H1 (cell line): ENCODE results near the gene SPATS2. TPM values are rescaled to one million over a fixed set of nuclear protein-coding genes. Genes with fewer than 3 reads are reported as not detected.

ENCODE experiments used
- CTCF ChIA-PET: fragments of 300-600 bp; sonication (Branson Sonifier 250); formaldehyde crosslinking; loops from one replicate; lab custom pipeline; 2021; ENCODE audit not compliant: partially characterized antibody; lab: Charles Lee
- POLR2A ChIA-PET: fragments of 300-600 bp; sonication (Branson Sonifier 250); formaldehyde crosslinking; loops from one replicate; lab custom pipeline; 2021; ENCODE audit warnings: inconsistent platforms; ENCODE audit not compliant: partially characterized antibody; lab: Charles Lee
- DNase-seq, 2 experiments: peaks; one replicate each; pipeline versions ENCODE4 v3.0.0 to v3.0.0-alpha.2; 2010 to 2022; ENCODE audit warnings: low spot score in 2 of 2, low read depth in 1 of 2, mixed read lengths in 1 of 2
- FAIRE-seq: peaks from 2 replicates; lab custom pipeline; 2011; peaks lifted over from hg19 to GRCh38; lab: Jason Lieb, UNC
- H2AFZ ChIP-seq: 2 replicates; pipeline ENCODE4 v1.8.1; 2012; ENCODE audit warnings: low read length, inconsistent platforms
- H2AK5ac ChIP-seq: 2 replicates; pipeline ENCODE4 v1.6.1; 2013; ENCODE audit warnings: low read depth, low read length
- H2BK120ac ChIP-seq: replicated peaks from 2 replicates; pipeline ENCODE3; 2013; ENCODE audit warnings: low read depth, low read length, inconsistent platforms
- H2BK12ac ChIP-seq: 2 replicates; pipeline ENCODE4 v1.6.1; 2013; ENCODE audit warnings: low read depth, low read length
- H2BK15ac ChIP-seq: 2 replicates; pipeline ENCODE4 v1.6.1; 2013; ENCODE audit warnings: low read length
- H2BK20ac ChIP-seq: 2 replicates; pipeline ENCODE4 v1.6.1; 2013; ENCODE audit warnings: low read length
- H2BK5ac ChIP-seq: 2 replicates; pipeline ENCODE4 v1.6.1; 2013; ENCODE audit warnings: low read depth, low read length
- H3K14ac ChIP-seq: 2 replicates; pipeline ENCODE4 v1.6.1; 2013; ENCODE audit warnings: inconsistent platforms; ENCODE audit not compliant: insufficient read length
- H3K18ac ChIP-seq: 2 replicates; pipeline ENCODE4 v1.6.1; 2013; ENCODE audit warnings: low read length; ENCODE audit errors: extremely low read depth
- H3K23ac ChIP-seq: 2 replicates; pipeline ENCODE4 v1.6.1; 2013; ENCODE audit warnings: inconsistent platforms; ENCODE audit not compliant: insufficient read length
- H3K23me2 ChIP-seq: 2 replicates; pipeline ENCODE4 v1.6.1; 2013; ENCODE audit warnings: low read depth, low read length
- H3K27ac ChIP-seq: 2 replicates; pipeline ENCODE4 v1.6.1; 2011; ENCODE audit warnings: low read depth, low read length, inconsistent platforms
- H3K27me3 ChIP-seq, 4 experiments: replicated peaks in 1 of 4; 1 replicate in 1 of 4; 2 replicates in 3 of 4; pipeline versions ENCODE4 v1.6.1 to v1.8.1; 2011 to 2013; ENCODE audit warnings: low read length in 3 of 4, mild to moderate bottlenecking in 3 of 4, inconsistent platforms in 2 of 4, mixed read lengths in 2 of 4, moderate library complexity in 1 of 4; ENCODE audit not compliant: control insufficient read depth in 3 of 4, insufficient read depth in 3 of 4; ENCODE audit errors: extremely low read depth in 1 of 4
- H3K36me3 ChIP-seq, 4 experiments: 2 replicates each; pipeline versions ENCODE4 v1.6.1 to v1.8.1; 2011 to 2013; ENCODE audit warnings: mild to moderate bottlenecking in 4 of 4, low read length in 3 of 4, moderate library complexity in 2 of 4, control low read depth in 1 of 4, inconsistent platforms in 1 of 4; ENCODE audit not compliant: insufficient read depth in 4 of 4, control insufficient read depth in 2 of 4
- H3K4ac ChIP-seq: replicated peaks from 2 replicates; pipeline ENCODE3; 2013; ENCODE audit warnings: low read length, low read depth, mixed read lengths, inconsistent platforms; ENCODE audit not compliant: insufficient read length
- H3K4me1 ChIP-seq, 4 experiments: replicated peaks in 1 of 4; 1 replicate in 1 of 4; 2 replicates in 3 of 4; pipeline versions ENCODE4 v1.6.1 to v1.8.1; 2011 to 2013; ENCODE audit warnings: low read length in 3 of 4, inconsistent platforms in 2 of 4, mixed read lengths in 1 of 4; ENCODE audit not compliant: insufficient read depth in 4 of 4, control insufficient read depth in 3 of 4
- H3K4me2 ChIP-seq, 2 experiments: 2 replicates each; pipeline versions ENCODE4 v1.6.1 to v1.8.1; 2011 to 2013; ENCODE audit warnings: low read depth in 2 of 2, low read length in 2 of 2, control low read depth in 1 of 2, inconsistent platforms in 1 of 2, mild to moderate bottlenecking in 1 of 2; ENCODE audit not compliant: insufficient read depth in 1 of 2
- H3K4me3 ChIP-seq, 4 experiments: fragments of 200-600, 300-600 bp in 1 of 4; sonication (generic), shearing (Covaris generic), sonication (Bioruptor Twin) in 1 of 4; 2 replicates each; pipeline versions ENCODE4 v1.5.1 to v1.8.1; 2011 to 2016; ENCODE audit warnings: low read length in 4 of 4, low read depth in 3 of 4, control low read depth in 2 of 4, inconsistent platforms in 2 of 4, mild to moderate bottlenecking in 2 of 4, mixed read lengths in 1 of 4, moderate library complexity in 1 of 4; ENCODE audit not compliant: insufficient read depth in 2 of 4; ENCODE audit errors: extremely low read depth in 1 of 4
- H3K56ac ChIP-seq: replicated peaks from 2 replicates; pipeline ENCODE3; 2013; ENCODE audit warnings: low read depth, mild to moderate bottlenecking, mixed read lengths, low read length, inconsistent platforms; ENCODE audit not compliant: insufficient read length
- H3K79me1 ChIP-seq: 2 replicates; pipeline ENCODE4 v1.6.1; 2013; ENCODE audit warnings: low read depth, low read length, control low read depth
- H3K79me2 ChIP-seq, 2 experiments: 2 replicates each; pipeline versions ENCODE4 v1.6.1 to v1.8.1; 2012 to 2013; ENCODE audit warnings: low read length in 2 of 2, mild to moderate bottlenecking in 2 of 2, inconsistent platforms in 1 of 2; ENCODE audit not compliant: insufficient read depth in 2 of 2, control insufficient read depth in 1 of 2
- H3K9ac ChIP-seq, 4 experiments: replicated peaks in 1 of 4; 1 replicate in 1 of 4; 2 replicates in 3 of 4; pipeline versions ENCODE4 v1.6.1 to v1.8.1; 2011 to 2013; ENCODE audit warnings: low read depth in 3 of 4, low read length in 3 of 4, control low read depth in 2 of 4, mild to moderate bottlenecking in 2 of 4, moderate library complexity in 2 of 4, inconsistent platforms in 1 of 4; ENCODE audit errors: extremely low read depth in 1 of 4
- H3K9me3 ChIP-seq, 2 experiments: 2 replicates each; pipeline versions ENCODE4 v1.6.1 to v1.8.1; 2012 to 2013; ENCODE audit warnings: mild to moderate bottlenecking in 2 of 2, moderate library complexity in 2 of 2, control low read depth in 1 of 2, inconsistent platforms in 1 of 2, low read depth in 1 of 2, low read length in 1 of 2, mixed read lengths in 1 of 2; ENCODE audit not compliant: insufficient read depth in 2 of 2
- H4K20me1 ChIP-seq, 2 experiments: replicated peaks in 1 of 2; 2 replicates each; pipeline versions ENCODE3 to v1.8.1; 2011 to 2013; ENCODE audit warnings: inconsistent platforms in 2 of 2, low read length in 2 of 2, mild to moderate bottlenecking in 1 of 2; ENCODE audit not compliant: insufficient read depth in 2 of 2, control insufficient read depth in 1 of 2
- H4K5ac ChIP-seq: 2 replicates; pipeline ENCODE4 v1.6.1; 2013; ENCODE audit warnings: low read length, low read depth, mixed read lengths, inconsistent platforms; ENCODE audit not compliant: insufficient read length
- H4K8ac ChIP-seq: 2 replicates; pipeline ENCODE4 v1.8.0; 2013; ENCODE audit warnings: mild to moderate bottlenecking, moderate library complexity, low read length, inconsistent platforms; ENCODE audit not compliant: insufficient read depth; ENCODE audit errors: extremely low read depth
- H4K91ac ChIP-seq: replicated peaks from 2 replicates; pipeline ENCODE3; 2013; ENCODE audit warnings: low read length, mixed read lengths, inconsistent platforms; ENCODE audit not compliant: insufficient read length
- BACH1 ChIP-seq: IDR thresholded peaks from 2 replicates; pipeline ENCODE4 v1.6.1; 2012; ENCODE audit warnings: low read length, improper control_type of control experiment
- CEBPB ChIP-seq: IDR thresholded peaks from 2 replicates; pipeline ENCODE4 v1.6.1; 2012; ENCODE audit warnings: low read depth, low read length
- HDAC2 ChIP-seq, 2 experiments: fragments of 300-600 bp in 1 of 2; sonication (generic) in 1 of 2; IDR thresholded peaks; 2 replicates each; pipeline ENCODE4 v1.6.1; 2011 to 2012; ENCODE audit warnings: low read depth in 2 of 2, low read length in 2 of 2, mild to moderate bottlenecking in 2 of 2, moderate library complexity in 2 of 2, borderline replicate concordance in 1 of 2, inconsistent platforms in 1 of 2
- JUN ChIP-seq: IDR thresholded peaks from 2 replicates; pipeline ENCODE4 v1.6.1; 2011; ENCODE audit warnings: low read depth, mild to moderate bottlenecking, improper control_type of control experiment, low read length
- RAD21 ChIP-seq, 2 experiments: IDR thresholded peaks in 1 of 2; conservative IDR thresholded peaks in 1 of 2; 2 replicates each; pipeline ENCODE4 v1.6.1; 2011; ENCODE audit warnings: low read depth in 2 of 2, low read length in 2 of 2, improper control_type of control experiment in 1 of 2, inconsistent platforms in 1 of 2, mild to moderate bottlenecking in 1 of 2, moderate library complexity in 1 of 2
- RFX5 ChIP-seq: IDR thresholded peaks from 2 replicates; pipeline ENCODE4 v1.6.1; 2011; ENCODE audit warnings: low read depth, low read length, improper control_type of control experiment, borderline replicate concordance
- RXRA ChIP-seq: IDR thresholded peaks from 2 replicates; pipeline ENCODE4 v1.6.1; 2011; ENCODE audit warnings: low read depth, mild to moderate bottlenecking, low read length, moderate library complexity; ENCODE audit not compliant: insufficient read depth
- SIX5 ChIP-seq: IDR thresholded peaks from 2 replicates; pipeline ENCODE4 v1.6.1; 2011; ENCODE audit warnings: mild to moderate bottlenecking, low read depth, low read length
- SP1 ChIP-seq: IDR thresholded peaks from 2 replicates; pipeline ENCODE4 v1.6.1; 2011; ENCODE audit warnings: low read depth, low read length
- SP2 ChIP-seq: IDR thresholded peaks from 2 replicates; pipeline ENCODE4 v1.6.1; 2012; ENCODE audit warnings: mild to moderate bottlenecking, low read length, inconsistent platforms
- SUZ12 ChIP-seq: fragments of 200-600 bp; sonication (generic); IDR thresholded peaks from 2 replicates; pipeline ENCODE4 v1.6.1; 2012; ENCODE audit warnings: mild to moderate bottlenecking, inconsistent platforms, low read length, moderate library complexity, mixed read lengths
- TCF12 ChIP-seq: IDR thresholded peaks from 2 replicates; pipeline ENCODE4 v1.6.1; 2011; ENCODE audit warnings: low read depth, mild to moderate bottlenecking, low read length
- USF2 ChIP-seq: IDR thresholded peaks from 2 replicates; pipeline ENCODE4 v1.6.1; 2011; ENCODE audit warnings: low read length, improper control_type of control experiment
- WGBS, 2 experiments: shearing (Covaris generic) in 1 of 2; methylation state at CpG; one replicate each; pipeline versions ENCODE4 v1.1.6 to v1.1.7; 2013 to 2015; ENCODE audit warnings: low lambda C conversion rate in 2 of 2, mixed read lengths in 2 of 2, inconsistent platforms in 1 of 2, low coverage in 1 of 2, missing lambda C conversion rate in 1 of 2; ENCODE audit not compliant: insufficient replicate concordance in 2 of 2, insufficient coverage in 1 of 2, insufficient read length in 1 of 2; ENCODE audit errors: extremely low coverage in 1 of 2, missing lambda C conversion rate in 1 of 2; 5-methylcytosine and 5-hydroxymethylcytosine counted together
- polyA plus RNA-seq, 7 experiments: library from polyadenylated mRNA; depleted of rRNA in 3 of 7; stranded (reverse) in 5 of 7; unstranded in 2 of 7; fragments of >200 nt in 5 of 7; fragments of 200-250 nt in 2 of 7; gene quantifications; 1 replicate in 5 of 7; 2 replicates in 1 of 7; 4 replicates in 1 of 7; pipeline versions ENCODE4 v1.2.1 to v1.2.3, GENCODE V29; 2011 to 2013; ENCODE audit warnings: missing spikeins in 2 of 7, mixed read lengths in 2 of 7
- total RNA-seq: library from RNA; stranded (reverse); fragmentation: NEBNext Ultra II Directional; extraction: Animal tissue kit (Norgen Biotek cat#: 25700); gene quantifications from 2 replicates; pipeline ENCODE4 v1.2.1, GENCODE V29; 2021

Gene SPATS2
- total and polyA plus RNA-seq, 2 of the 8 experiments (the other 6 are each of a cell fraction or from before 2014, with no cell fraction given) = 19.2 to 24.5 TPM

DNA sequence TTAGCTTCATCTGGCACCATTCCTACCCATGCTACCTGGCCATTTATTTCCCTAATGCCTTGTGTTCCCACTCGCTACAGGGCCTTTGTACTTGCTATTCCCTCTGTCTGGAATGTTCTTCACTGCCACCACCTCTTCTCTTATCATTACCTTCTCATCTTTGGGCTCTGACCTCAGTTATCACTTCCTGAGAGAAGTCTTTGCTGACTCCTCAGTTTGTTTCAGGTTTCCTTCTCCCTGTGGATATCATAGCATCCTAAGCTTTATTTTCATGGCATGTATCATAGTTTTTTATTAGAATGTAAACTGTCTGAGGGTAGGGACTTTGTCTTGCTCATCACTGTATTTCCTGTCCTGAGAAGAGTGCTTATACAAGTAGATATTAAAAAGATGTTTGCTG lies 29.7 kb downstream of the SPATS2 start:
- peaks cover 3% of the 10 kb centered on the region; the same call in 1 of the 2 replicates for H3K23me2 ChIP-seq
- H2AK5ac ChIP-seq = no peak overlapping the region
- no peak overlapping the region for H2BK15ac ChIP-seq
- FAIRE-seq = no peak
- H2BK5ac ChIP-seq = no peak overlapping the region
- H3K4me2 ChIP-seq = no peak overlapping the region
- H2AFZ ChIP-seq = no peak overlapping the region
- H3K9me3 ChIP-seq = no peaks in the 10 kb centered on the region
- H3K23ac ChIP-seq = no peak overlapping the region
- no peak overlapping the region for H4K8ac ChIP-seq
- H3K9ac ChIP-seq = no peak overlapping the region
- no peak overlapping the region for H3K14ac ChIP-seq
- H4K20me1 ChIP-seq = peaks cover 3 to 5% of the 10 kb centered on the region in 2 experiments
- peaks cover 2% of the 10 kb centered on the region; the same call in 1 of the 2 replicates for H3K79me1 ChIP-seq
- no peak overlapping the region for H4K5ac ChIP-seq
- no peak overlapping the region for H3K18ac ChIP-seq
- H3K27me3 ChIP-seq = no peaks in the 10 kb centered on the region
- H2BK12ac ChIP-seq = no peak overlapping the region
- H3K79me2 ChIP-seq = peaks cover 0 to 8% of the 10 kb centered on the region in 2 experiments; a peak in 2 of 4 replicates
- H4K91ac ChIP-seq = no peak overlapping the region
- DNase-seq = no peak
- H3K36me3 ChIP-seq = no peaks in the 10 kb centered on the region; a peak in 1 of 8 replicates
- POLR2A ChIA-PET = interaction anchor here (1.8 kb wide), 1 partner anchor 30 kb away, joined by 6 read pairs; the partner anchor contains the start of gene SPATS2
- no peak overlapping the region for H3K27ac ChIP-seq
- H3K4me1 ChIP-seq = peaks cover 0 to 2% (median 0%) of the 10 kb centered on the region in 4 experiments; a peak in 2 of 7 replicates
- CTCF ChIA-PET = interaction anchor here (0.6 to 4.4 kb wide), 8 partner anchors 10 to 183 kb away, joined by 3 to 30 read pairs (median 3); no protein-coding TSS in a partner anchor
- no peak overlapping the region for H2BK20ac ChIP-seq
- H3K4me3 ChIP-seq = no peak overlapping the region
- WGBS, 2 experiments = 90% methylated on average over 1 of the region's 1 CpG; no CpG with 5 or more reads in 1 of the 2 experiments
- H2BK120ac ChIP-seq = no peak overlapping the region
- H3K4ac ChIP-seq = no peak overlapping the region
- H3K56ac ChIP-seq = no peak overlapping the region
- no peak for TF ChIP-seq USF2
- TF ChIP-seq CEBPB = no peak
- no peak for TF ChIP-seq RAD21 (IDR thresholded peaks at IDR 0.05 in 1 of 2, conservative IDR thresholded peaks at IDR 0.05 in 1 of 2; ENCODE audit: low read depth in 2 of 2, low read length in 2 of 2)
- no peak for TF ChIP-seq JUN
- no peak for TF ChIP-seq TCF12
- no peak for TF ChIP-seq SIX5
- no peak for TF ChIP-seq HDAC2 (IDR thresholded peaks at IDR 0.05; ENCODE audit: borderline replicate concordance in 1 of 2, low read depth in 2 of 2, low read length in 2 of 2)
- no peak for TF ChIP-seq RFX5
- TF ChIP-seq RXRA = no peak
- TF ChIP-seq BACH1 = no peak
- no peak for TF ChIP-seq SP1
- TF ChIP-seq SUZ12 = no peak
- TF ChIP-seq SP2 = no peak
